ENCODE measurements around the gene FAM186B. TPM values are rescaled to one million over a fixed set of nuclear protein-coding genes. Genes with fewer than 3 reads are reported as not detected.

FAM186B gene
- total and polyA plus RNA-seq, 7 donors, result 0.04 to 1.00 (median 0.44) TPM

GRCh38 chr12:49557187-49557916 is 48.1 kb downstream of the FAM186B start:
- DNase-seq (peak in 1 of 2 donors; percentile 49), ATAC-seq (peak in 2 of 4 donors; percentile 2 to 4)
- H3K9me3 ChIP-seq, result no peaks in the 10 kb centered on the region

DNA sequence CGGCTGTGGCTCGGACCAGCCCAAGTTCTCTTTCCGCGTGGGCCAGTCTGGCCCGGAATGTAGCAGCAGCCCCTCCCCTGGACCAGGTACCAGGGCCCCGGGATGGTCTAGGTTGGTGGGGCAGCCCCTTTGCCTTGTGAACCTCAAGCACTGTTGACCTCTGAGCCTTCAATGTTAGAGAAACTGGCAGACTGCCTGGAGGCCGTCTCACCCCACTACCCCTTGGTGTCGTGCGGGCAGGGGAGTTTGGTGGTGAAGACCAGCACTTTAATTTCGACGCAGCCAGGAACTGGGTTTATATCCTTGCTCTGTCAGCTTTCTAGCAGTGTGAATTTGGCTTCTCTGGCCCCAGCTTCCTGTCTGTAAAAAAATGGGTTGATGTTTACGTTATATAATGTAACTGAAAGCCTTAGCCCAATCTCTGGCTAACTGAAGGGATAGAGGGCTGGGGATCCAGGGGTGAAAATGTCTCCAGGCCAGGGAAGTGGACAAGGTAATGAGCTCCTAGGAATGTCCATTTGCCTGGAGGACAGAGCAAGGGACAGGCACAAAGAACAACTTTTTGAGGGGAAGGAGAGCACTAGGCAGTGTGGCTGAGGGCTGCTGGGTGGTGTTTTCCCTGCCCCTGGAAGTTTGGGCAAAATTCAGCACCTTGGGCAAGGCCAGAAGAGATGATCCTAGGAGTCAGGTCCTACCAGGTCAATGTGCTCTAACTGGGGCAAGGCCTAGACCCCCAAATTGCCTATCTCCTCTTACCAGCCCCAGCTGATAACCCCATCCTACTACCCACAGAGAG is 48.9 kb downstream of the FAM186B start:
- H3K27ac ChIP-seq, result no peak overlapping the region
- WGBS, 3 donors, result 70 to 78% (median 75%) methylated on average over 12 of the region's 12 CpGs
- intact Hi-C loops (cut with DNase I), result no loop called here

More at GRCh38 chr12:49557187-49557916, 48.1 kb downstream of the FAM186B start:
- no peak overlapping the region for H3K27ac ChIP-seq
- WGBS, 3 donors, result 82 to 90% (median 82%) methylated on average over 17 to 18 of the region's 18 CpGs
- peaks cover 4 to 70% of the 10 kb centered on the region in 2 donors for H3K36me3 ChIP-seq (ENCODE audit: insufficient read depth in 1 of 2, low read depth in 1 of 2)
- no peak for TF ChIP-seq CTCF (IDR thresholded peaks at IDR 0.05)
- H3K27me3 ChIP-seq (ENCODE audit: insufficient read depth in 3 of 3, low read length in 2 of 3), result no peaks in the 10 kb centered on the region
- H3K4me3 ChIP-seq, result no peak overlapping the region
- intact Hi-C loops (cut with DNase I), result no loop called here
- H3K4me1 ChIP-seq, result peaks cover 4% of the 10 kb centered on the region

DNA sequence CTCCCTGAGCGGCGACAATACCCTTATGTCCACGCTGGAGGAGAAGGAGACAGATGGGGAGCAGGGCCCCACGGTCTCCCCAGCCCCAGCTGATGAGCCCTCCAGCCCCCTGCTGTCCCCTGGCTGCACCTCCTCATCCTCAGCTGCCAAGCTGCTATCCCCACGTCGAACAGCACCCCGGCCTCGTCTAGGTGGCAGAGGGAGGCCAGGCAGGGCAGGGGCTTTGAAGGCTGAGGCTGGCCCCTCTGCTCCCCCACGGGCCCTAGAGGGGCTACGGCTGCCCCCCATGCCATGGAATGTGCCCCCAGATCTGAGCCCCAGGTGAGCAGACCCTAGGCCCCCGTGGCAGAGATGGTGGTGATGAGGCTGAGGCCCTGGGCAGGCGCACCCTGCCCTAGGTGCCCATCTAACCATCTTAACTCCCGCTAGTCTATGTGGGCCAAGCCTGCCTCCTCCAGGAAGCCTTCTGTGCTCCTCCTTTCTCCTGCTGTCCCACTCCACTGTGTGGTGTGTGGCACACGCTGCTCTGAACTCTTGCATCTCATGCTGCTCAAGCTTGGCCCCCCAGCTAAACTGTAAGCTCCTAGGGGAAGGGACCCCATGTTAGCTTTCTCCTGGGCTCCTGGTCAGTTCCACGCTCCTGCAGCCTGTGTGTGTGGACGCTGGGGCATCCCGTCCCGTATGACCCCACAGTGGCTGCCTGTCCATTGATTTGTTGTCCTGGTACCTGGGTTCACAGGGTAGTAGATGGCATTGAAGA is 49.6 kb downstream of the FAM186B start:
- Histone ChIP-seq H3K27me3 (ENCODE audit: insufficient read depth in 3 of 3, low read length in 2 of 3) (no peaks in the 10 kb centered on the region), H3K36me3 (ENCODE audit: insufficient read depth in 1 of 2, low read depth in 1 of 2) (peaks cover 3 to 54% of the 10 kb centered on the region in 2 donors), H3K9me3 (no peaks in the 10 kb centered on the region), H3K4me3 (no peak overlapping the region), H3K27ac (no peak overlapping the region), H3K4me1 (peaks cover 11% of the 10 kb centered on the region)
- intact Hi-C loops (cut with DNase I), result no loop called here
- 81 to 86% (median 83%) methylated on average over 16 to 18 of the region's 18 CpGs for WGBS, 3 donors
- ATAC-seq, result no peak
- no peak for DNase-seq
- no peak for TF ChIP-seq CTCF (IDR thresholded peaks at IDR 0.05)

More for the DNA sequence above, 48.9 kb downstream of the FAM186B start:
- DNase-seq, result no peak
- Histone ChIP-seq H3K9me3 (no peaks in the 10 kb centered on the region), H3K27me3 (ENCODE audit: insufficient read depth in 3 of 3, low read length in 2 of 3) (no peaks in the 10 kb centered on the region), H3K4me3 (no peak overlapping the region), H3K4me1 (peaks cover 10% of the 10 kb centered on the region), H3K36me3 (ENCODE audit: insufficient read depth in 1 of 2, low read depth in 1 of 2) (peaks cover 4 to 62% of the 10 kb centered on the region in 2 donors)
- no peak for TF ChIP-seq CTCF (IDR thresholded peaks at IDR 0.05)
- ATAC-seq, result no peak

DNA sequence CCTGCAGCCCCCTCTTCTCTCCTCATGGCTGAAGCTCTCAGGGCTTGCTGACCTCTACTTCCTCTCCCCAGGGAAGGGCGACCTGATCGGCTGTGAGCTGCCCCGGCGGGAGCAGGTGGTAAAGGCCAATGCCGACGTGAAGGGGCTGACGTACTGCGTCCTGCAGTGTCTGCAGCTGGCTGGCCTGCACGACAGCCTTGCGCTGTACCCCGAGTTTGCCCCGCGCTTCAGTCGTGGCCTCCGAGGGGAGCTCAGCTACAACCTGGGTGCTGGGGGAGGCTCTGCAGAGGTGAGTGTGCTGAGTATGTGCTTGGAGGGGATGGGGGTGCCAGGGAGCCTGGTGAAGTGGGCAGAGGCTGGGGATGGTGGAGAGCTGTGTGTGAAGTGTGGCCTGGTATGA is 51.2 kb downstream of the FAM186B start:
- DNase-seq (peak in 1 of 2 donors; percentile 21), ATAC-seq (no peak)
- WGBS, 3 donors, result 58 to 75% (median 65%) methylated on average over 15 of the region's 15 CpGs
- Histone ChIP-seq H3K36me3 (ENCODE audit: insufficient read depth in 1 of 2, low read depth in 1 of 2) (peaks cover 0 to 39% of the 10 kb centered on the region in 2 donors), H3K27ac (no peak overlapping the region), H3K4me3 (no peak overlapping the region), H3K27me3 (ENCODE audit: insufficient read depth in 3 of 3, low read length in 2 of 3) (no peaks in the 10 kb centered on the region), H3K4me1 (peaks cover 13% of the 10 kb centered on the region), H3K9me3 (no peaks in the 10 kb centered on the region)
- intact Hi-C loops (cut with DNase I), result no loop called here
- TF ChIP-seq CTCF (IDR thresholded peaks at IDR 0.05), result no peak

All from psoas muscle (tissue), 8 donors.